ENCODE data around the gene QPRT.
"Not testable (repeated sequence)": the region's sequence is repeated elsewhere in the genome, so short reads cannot be mapped to it uniquely, and the experiment has no call there.

QPRT gene

GRCh38 chr16:29692606-29693005, 13.6 kb downstream of the QPRT start:
- ATAC-seq, DNase-seq: not testable (repeated sequence)

GRCh38 chr16:29694384-29695195, 15.6 kb downstream of the QPRT start:
- ATAC-seq, result no peak
- DNase-seq, result no peak

DNA sequence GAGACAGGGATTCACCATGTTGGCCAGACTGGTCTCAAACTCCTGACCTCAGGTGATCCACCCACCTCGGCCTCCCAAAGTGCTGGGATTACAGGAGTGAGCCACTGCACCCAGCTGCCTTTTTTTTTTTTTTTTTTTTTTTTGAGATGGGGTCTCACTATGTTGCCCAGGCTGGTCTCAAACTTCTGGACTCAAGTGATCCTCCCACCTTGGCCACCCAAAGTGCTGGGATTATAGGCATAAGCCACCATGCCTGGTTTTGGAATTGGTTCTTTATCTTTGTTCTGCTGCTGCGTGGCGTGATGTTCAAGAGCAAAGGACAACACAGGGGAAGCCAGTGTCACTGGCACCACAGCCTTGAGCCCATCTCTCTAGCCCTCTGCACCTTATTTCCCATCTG, 16.7 kb downstream of the QPRT start:
- not testable (repeated sequence) for ATAC-seq, DNase-seq

DNA sequence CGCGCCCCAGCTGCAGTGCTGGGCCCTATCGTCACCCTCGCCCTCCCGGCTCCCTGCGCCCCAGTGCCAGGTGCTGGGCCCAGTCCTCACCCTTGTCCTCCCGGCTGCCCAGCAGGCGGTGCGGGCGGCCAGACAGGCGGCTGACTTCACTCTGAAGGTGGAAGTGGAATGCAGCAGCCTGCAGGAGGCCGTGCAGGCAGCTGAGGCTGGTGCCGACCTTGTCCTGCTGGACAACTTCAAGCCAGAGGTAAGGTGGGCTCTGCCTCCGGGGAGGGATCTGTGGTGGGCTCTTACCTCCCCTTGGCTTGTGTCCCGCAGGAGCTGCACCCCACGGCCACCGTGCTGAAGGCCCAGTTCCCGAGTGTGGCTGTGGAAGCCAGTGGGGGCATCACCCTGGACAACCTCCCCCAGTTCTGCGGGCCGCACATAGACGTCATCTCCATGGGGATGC, 17.9 kb downstream of the QPRT start:
- no peak for ATAC-seq
- DNase-seq, result no peak

DNA sequence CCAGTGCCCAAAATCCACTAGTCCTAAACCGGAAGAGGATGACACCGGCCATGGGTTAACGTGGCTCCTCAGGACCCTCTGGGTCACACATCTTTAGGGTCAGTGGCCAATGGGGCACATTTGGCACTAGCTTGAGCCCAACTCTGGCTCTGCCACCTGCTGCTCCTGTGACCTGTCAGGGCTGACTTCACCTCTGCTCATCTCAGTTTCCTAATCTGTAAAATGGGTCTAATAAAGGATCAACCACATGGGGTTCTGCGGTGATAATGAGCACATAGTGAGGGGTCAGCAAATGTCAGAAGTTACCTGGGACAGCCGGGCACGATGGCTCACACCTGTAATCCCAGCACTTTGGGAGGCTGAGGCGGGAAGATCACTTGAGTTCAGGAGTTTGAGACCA, 18.4 kb downstream of the QPRT start:
- ATAC-seq (no peak), DNase-seq (no peak)

GRCh38 chr16:29698042-29698441, 19.1 kb downstream of the QPRT start:
- ATAC-seq (no peak), DNase-seq (no peak)

- DNase-seq, result no peak
- ATAC-seq, result no peak
Observed at GRCh38 chr16:29698484-29699323, 19.7 kb downstream of the QPRT start.

DNA sequence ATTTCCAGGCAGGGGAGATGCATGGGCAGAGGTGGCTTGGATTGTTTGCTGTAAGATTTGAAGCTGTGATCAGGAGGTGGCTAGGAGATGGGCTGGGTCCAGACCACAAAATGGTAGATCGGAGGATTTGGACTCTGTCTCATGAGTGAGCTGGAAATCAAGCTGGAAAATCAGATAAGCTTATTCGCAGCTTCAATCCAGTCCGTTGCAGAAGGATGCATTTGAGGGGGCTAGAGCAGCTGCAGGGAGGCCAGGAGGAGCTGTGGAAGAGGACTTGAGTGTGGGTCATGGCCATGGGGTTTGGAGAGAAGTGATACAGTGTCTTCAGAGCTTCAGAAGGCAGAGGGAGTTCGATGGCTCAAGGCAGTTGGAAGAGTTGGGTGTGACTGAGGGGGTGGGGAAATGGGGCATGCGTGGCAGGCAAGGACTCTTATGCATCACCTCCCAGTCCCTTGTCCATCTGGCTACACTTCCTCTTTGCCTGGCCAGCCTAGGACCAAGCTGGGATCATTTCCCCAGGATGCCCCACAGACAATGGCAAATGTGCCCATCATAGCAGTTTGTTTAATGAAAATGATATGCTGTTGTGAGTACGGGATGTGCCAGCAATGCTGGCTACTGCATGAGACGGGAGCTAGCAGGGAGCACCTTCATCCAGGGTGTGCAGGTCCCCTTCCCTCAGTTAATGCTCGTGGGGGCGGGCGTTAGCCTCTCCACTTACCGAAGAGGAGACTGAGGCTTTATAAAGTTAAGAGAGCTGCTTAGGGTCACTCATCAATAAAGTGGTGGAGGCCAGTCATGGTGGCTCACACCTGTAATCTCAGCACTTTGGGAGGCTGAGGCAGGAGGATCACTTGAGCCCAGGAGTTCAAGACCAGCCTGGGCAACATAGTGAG, 20.6 kb downstream of the QPRT start:
- no peak for DNase-seq
- ATAC-seq, result no peak

GRCh38 chr16:29700253-29700987, 21.4 kb downstream of the QPRT start:
- DNase-seq (peak; percentile 78), ATAC-seq (peak; percentile 24)

- no peak for DNase-seq
- ATAC-seq, result no peak
Observed at GRCh38 chr16:29701214-29701555, 22.2 kb downstream of the QPRT start.

DNA sequence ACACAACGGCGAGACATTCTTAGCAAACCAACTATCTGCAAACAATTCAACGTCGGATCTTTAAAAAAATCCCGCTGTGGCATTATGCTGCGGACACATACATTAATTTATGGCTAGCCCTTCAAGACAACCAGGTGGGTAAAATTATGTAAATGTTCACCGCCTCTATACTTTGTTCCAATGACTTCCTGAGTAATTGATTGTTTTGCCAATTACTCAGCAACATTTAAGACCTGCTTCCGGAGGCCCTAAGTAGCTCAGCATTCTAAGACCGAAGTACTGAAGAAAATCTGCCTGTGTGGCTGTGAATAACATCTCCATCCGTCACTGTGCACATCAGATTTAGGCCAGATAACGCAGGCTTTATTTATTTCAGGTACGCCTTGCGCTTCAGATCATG, 23.3 kb downstream of the QPRT start:
- ATAC-seq (peak; percentile 8), DNase-seq (no peak)

GRCh38 chr16:29705030-29705429, 26.1 kb downstream of the QPRT start:
- ATAC-seq, result no peak
- DNase-seq, result no peak

DNA sequence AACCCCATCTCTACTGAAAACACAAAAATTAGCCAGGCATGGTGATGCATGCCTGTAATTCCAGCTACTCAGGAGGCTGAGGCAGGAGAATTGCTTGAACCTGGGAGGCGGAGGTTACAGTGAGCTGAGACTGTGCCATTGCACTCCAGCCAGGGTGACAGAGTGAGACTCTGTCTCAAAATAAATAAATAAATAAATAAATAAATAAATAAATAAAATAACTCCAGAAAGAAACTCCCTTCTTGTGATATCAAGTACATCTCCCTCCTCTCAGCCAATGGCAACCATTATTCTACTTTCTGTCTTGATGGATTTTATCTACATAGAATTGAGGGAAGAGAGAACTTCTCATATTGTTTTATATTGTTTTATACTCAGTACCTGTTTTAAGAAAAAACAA, 28.2 kb downstream of the QPRT start:
- DNase-seq, ATAC-seq: not testable (repeated sequence)

DNA sequence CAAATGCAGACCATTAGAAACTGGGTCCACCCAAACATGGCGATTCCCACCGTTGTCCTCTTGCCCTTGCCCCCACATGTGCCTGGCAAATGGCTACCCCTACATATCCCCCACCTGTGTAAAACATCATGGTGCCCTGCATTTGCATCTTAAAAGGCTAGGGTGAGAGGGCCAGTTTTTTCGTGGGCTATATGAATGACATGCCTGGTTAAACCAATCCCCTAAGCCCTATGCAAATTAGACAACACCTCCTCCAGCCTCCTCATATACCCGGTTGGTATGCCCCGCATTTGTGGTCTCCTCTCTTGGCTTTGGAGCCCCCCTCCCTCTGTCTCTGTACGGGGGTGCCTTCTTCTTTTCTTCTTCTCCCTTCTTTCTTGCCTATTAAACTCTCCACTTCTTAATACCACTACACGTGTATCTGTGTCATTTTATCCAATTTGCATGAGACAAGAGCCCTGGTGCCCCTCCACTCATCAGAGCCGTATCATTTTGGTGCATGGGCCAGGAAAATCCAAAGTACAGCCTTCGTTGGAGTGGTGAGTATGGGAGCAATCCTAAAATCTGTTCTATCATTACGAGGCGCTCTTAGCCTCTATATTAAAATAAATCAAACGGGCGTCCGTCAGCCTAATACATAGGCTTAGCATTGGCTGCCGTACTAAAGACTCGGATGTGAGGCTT, 30.1 kb downstream of the QPRT start:
- DNase-seq (no peak), ATAC-seq (no peak)

GRCh38 chr16:29709657-29710056, 30.7 kb downstream of the QPRT start:
- not testable (repeated sequence) for ATAC-seq, DNase-seq

DNA sequence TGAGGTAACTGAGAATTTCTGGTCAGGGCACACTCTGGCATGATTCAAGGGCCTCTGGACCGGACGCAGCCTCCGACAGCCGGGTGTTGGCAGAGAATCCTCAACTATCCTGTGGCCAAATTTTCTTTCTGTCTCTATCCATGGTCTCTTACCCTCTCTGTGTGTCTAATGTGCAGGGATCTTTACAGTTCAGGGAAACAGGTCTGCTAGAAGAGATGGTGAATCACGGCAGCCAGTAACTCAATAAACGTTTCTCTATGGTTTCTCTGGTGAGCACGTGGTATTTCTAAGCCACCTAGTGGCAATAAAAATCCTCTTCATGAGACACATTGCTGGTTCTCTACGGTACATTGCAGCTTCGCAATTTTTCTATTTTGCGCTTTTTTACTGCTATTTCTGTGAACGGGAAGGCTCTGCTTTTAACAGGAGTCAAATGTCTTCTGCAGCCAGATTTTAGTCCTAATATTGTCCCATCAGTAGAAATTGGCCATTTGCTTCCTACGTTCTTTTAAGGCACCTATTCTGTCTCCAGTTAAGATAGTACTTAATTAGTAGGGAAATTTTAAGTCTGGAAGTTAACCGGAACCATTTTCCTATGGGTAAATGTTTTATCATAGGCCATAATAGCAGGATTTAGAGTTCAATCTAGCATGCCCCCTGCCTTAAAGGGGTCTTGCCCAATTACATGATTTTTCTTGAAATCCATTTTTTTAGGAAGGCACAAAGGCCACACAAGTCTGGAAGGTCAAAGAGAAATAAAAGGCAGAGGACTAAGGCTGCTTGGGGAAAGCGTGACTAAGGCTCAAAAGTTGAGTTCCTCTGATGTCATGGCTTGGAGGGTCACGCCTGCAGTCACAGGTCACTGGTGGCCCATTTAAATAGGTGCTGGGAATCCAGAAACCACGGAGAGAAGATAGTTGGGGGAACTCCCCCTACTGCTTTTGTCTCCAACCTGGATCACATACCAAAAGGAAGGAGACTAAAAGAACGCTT, 31.5 kb downstream of the QPRT start:
- ATAC-seq (peak; percentile 91), DNase-seq (no peak)

GRCh38 chr16:29712809-29713208, 33.8 kb downstream of the QPRT start:
- DNase-seq (no peak), ATAC-seq (no peak)

GRCh38 chr16:29714396-29714795, 35.4 kb downstream of the QPRT start:
- DNase-seq (no peak), ATAC-seq (no peak)

GRCh38 chr16:29714972-29715371, 36.0 kb downstream of the QPRT start:
- ATAC-seq, result no peak
- DNase-seq, result no peak

DNA sequence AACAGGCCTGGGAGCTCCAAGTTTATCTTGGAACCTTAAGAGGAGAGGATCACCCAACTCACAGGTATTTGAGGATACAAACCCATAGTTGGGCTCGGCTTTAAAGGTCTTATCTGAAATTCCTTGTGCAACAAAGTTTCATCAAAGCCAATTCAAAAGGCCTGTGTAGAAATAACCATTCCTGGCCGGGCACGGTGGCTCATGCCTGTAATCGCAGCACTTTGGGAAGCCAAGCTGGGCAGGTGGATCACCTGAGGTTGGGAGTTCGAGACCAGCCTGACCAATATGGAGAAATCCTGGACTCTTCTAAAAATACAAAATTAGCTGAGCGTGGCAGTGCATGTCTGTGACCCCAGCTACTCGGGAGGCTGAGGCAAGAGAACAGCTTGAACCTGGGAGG, 38.1 kb downstream of the QPRT start:
- no peak for ATAC-seq
- no peak for DNase-seq

Data from stimulated activated naive CD8-positive, alpha-beta T cell treated with anti-CD3 and anti-CD28 coated beads, Interleukin-15, Interleukin-2, amounts not matched to agents 100 U/mL and 50 U/mL, for 24 hours (primary cell).